NCI-H748 treated with DMSO at 0.1 percent for 48 hours (cell line): ENCODE results near the gene DDHD1.

ENCODE experiments used
- DNase-seq: peaks from one replicate; lab custom pipeline; 2025; lab: John Stamatoyannopoulos, UW

The DDHD1 gene

GRCh38 chr14:53034036-53034435 lies 119.1 kb downstream of the DDHD1 start:
- DNase-seq, result no peak

GRCh38 chr14:53032838-53033390 lies 120.2 kb downstream of the DDHD1 start:
- DNase-seq, result no peak

- DNase-seq, result no peak
Measured at GRCh38 chr14:53032161-53032803, 120.8 kb downstream of the DDHD1 start.

GRCh38 chr14:53027562-53027961 lies 125.6 kb downstream of the DDHD1 start:
- no peak for DNase-seq

GRCh38 chr14:53027041-53027440 lies 126.1 kb downstream of the DDHD1 start:
- DNase-seq, result no peak

- DNase-seq, result no peak
Measured at GRCh38 chr14:53023325-53023724, 129.8 kb downstream of the DDHD1 start.

GRCh38 chr14:53022593-53022992 lies 130.5 kb downstream of the DDHD1 start:
- no peak for DNase-seq

- no peak for DNase-seq
Measured at GRCh38 chr14:53020193-53020932, 132.8 kb downstream of the DDHD1 start.

- no peak for DNase-seq
Measured at GRCh38 chr14:53019406-53019805, 133.7 kb downstream of the DDHD1 start.

GRCh38 chr14:53017837-53018236 lies 135.3 kb downstream of the DDHD1 start:
- no peak for DNase-seq

- no peak for DNase-seq
Measured at GRCh38 chr14:53016919-53017318, 136.2 kb downstream of the DDHD1 start.

GRCh38 chr14:53016491-53016890 lies 136.6 kb downstream of the DDHD1 start:
- no peak for DNase-seq

- no peak for DNase-seq
Measured at GRCh38 chr14:53011053-53011462, 142.1 kb downstream of the DDHD1 start.

- DNase-seq, result no peak
Measured at GRCh38 chr14:53010193-53011040, 142.7 kb downstream of the DDHD1 start.

GRCh38 chr14:53006931-53007562 lies 146.1 kb downstream of the DDHD1 start:
- DNase-seq, result no peak

- DNase-seq, result no peak
Measured at GRCh38 chr14:53004976-53005375, 148.1 kb downstream of the DDHD1 start.

GRCh38 chr14:53003776-53004175 lies 149.3 kb downstream of the DDHD1 start:
- DNase-seq, result no peak

- no peak for DNase-seq
Measured at GRCh38 chr14:53002576-53002975, 150.5 kb downstream of the DDHD1 start.

- no peak for DNase-seq
Measured at GRCh38 chr14:53001787-53002378, 151.2 kb downstream of the DDHD1 start.

GRCh38 chr14:52998376-52999015 lies 154.6 kb downstream of the DDHD1 start:
- DNase-seq, result no peak

- no peak for DNase-seq
Measured at GRCh38 chr14:52996493-52996892, 156.6 kb downstream of the DDHD1 start.
